Measurements from ENCODE around the gene PCNX2.

DNA sequence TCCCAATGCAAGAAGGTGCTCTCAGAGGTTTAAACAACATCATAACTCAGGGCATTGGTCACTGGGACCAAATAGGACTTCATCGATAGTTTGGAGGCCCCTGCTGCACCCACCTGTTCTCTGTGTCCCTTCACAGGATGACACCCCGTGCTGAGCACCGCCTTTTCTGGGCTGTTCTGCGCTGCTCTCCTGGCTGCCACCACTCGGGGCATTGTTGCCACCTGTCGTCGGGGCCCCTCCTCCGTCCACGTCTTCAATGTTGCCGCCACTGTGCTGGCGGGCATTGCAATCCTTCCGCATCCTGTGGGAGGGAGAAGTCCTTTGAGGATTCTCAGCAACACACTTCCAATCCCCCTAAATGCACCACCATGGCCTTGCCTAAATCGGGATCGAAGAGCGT is 297.4 kb downstream of the PCNX2 start:
- TF ChIP-seq, protein P1, sequence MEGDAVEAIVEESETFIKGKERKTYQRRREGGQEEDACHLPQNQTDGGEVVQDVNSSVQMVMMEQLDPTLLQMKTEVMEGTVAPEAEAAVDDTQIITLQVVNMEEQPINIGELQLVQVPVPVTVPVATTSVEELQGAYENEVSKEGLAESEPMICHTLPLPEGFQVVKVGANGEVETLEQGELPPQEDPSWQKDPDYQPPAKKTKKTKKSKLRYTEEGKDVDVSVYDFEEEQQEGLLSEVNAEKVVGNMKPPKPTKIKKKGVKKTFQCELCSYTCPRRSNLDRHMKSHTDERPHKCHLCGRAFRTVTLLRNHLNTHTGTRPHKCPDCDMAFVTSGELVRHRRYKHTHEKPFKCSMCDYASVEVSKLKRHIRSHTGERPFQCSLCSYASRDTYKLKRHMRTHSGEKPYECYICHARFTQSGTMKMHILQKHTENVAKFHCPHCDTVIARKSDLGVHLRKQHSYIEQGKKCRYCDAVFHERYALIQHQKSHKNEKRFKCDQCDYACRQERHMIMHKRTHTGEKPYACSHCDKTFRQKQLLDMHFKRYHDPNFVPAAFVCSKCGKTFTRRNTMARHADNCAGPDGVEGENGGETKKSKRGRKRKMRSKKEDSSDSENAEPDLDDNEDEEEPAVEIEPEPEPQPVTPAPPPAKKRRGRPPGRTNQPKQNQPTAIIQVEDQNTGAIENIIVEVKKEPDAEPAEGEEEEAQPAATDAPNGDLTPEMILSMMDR (conservative IDR thresholded peaks at IDR 0.05), result no peak
- no peak for TF ChIP-seq ZFX (IDR thresholded peaks at IDR 0.05)

All from C4-2B (cell line).